Muscle layer of duodenum (tissue), 2 donors: ENCODE results near the gene NCAPD2.

Source experiments
- H3K27ac ChIP-seq: one replicate; pipeline ENCODE4 v1.7.0; 2013; ENCODE audit warnings: mild to moderate bottlenecking, low read length
- H3K27me3 ChIP-seq: one replicate; pipeline ENCODE4 v1.7.0; 2013; ENCODE audit warnings: low read depth, mild to moderate bottlenecking, control low read depth, low read length
- H3K36me3 ChIP-seq, 2 donors: one replicate each; pipeline ENCODE4 v1.7.0; 2013; ENCODE audit warnings: low read length in 2 of 2, control low read depth in 1 of 2, mild to moderate bottlenecking in 1 of 2; ENCODE audit not compliant: insufficient read depth in 2 of 2, control insufficient read depth in 1 of 2
- H3K4me1 ChIP-seq, 2 donors: one replicate each; pipeline ENCODE4 v1.7.0; 2013; ENCODE audit warnings: low read length in 2 of 2, mild to moderate bottlenecking in 2 of 2, control low read depth in 1 of 2, moderate library complexity in 1 of 2; ENCODE audit not compliant: insufficient read depth in 2 of 2, control insufficient read depth in 1 of 2
- H3K4me3 ChIP-seq, 2 donors: one replicate each; pipeline ENCODE4 v1.7.0; 2013; ENCODE audit warnings: low read length in 2 of 2, low read depth in 1 of 2, mild to moderate bottlenecking in 1 of 2
- H3K9me3 ChIP-seq, 2 donors: one replicate each; pipeline ENCODE4 v1.7.0; 2013; ENCODE audit warnings: low read length in 2 of 2, control low read depth in 1 of 2, mild to moderate bottlenecking in 1 of 2; ENCODE audit not compliant: control insufficient read depth in 1 of 2
- donor health status: healthy.

The NCAPD2 gene

DNA sequence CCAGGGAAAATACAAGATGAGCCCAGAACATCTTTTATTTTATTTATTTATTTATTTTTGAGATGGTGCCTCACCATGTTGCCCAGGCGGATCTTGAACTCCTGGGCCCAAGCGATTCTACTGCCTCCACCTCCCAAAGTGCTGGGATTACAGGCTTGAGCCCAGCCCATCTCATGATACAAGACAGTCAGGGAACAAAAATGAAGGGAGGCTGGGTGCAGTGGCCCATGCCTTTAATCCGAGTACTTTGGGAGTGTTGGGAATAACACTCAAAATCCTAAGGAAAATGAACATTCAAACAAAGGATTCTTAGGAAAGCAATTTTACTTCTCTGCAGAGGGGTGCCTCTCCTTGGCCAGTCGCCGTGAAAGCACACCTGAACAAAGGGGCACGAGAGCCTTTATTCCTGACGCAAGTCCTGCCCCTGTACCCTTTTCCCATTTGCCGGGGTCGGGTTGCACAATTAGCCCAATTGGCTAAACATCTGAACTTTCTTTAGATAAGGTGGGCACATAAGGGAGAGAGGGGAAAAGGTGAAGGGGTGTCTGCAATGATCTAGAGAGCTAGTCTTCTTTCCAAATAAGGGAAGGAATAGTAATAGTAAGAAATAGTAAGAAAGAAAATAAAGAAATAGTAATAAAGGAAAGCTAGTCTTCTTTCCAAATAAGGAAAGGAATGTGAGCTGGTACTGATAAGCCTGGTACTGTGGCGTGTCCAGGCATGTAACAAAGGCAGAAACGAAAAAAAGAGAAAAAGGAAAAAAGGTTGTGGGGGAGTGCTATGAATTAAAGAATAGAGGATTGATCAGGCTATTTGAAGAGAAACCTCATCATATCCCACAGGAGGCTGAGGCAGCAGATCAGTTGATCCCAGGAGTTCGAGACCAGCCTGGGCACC, 13.4 kb downstream of the NCAPD2 start:
- H3K27me3 ChIP-seq: no peaks in the 10 kb centered on the region
- no peaks in the 10 kb centered on the region for H3K4me1 ChIP-seq
- no peaks in the 10 kb centered on the region for H3K9me3 ChIP-seq
- no peak overlapping the region for H3K4me3 ChIP-seq
- H3K36me3 ChIP-seq: peaks cover 9 to 25% of the 10 kb centered on the region in 2 donors
- H3K27ac ChIP-seq: no peak overlapping the region

DNA sequence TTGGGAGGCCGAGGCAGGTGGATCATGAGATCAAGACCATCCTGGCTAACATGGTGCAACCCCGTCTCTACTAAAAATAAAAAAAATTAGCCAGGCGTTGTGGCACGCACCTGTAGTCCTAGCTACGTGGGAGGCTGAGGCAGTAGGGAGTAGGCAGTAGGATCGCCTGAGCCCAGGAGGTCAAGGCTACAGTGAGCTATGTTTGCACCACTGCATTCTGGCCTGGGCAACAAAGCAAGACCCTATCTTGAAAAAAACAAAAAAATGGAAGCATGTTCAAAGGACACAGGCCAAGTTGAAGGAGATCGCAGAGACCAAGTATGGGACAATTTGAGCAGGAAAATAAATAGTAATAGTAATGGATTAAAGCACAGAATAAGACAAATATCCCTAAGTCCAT, 14.2 kb downstream of the NCAPD2 start:
- Histone ChIP-seq H3K27me3 (no peaks in the 10 kb centered on the region), H3K9me3 (no peaks in the 10 kb centered on the region), H3K36me3 (peaks cover 15 to 31% of the 10 kb centered on the region in 2 donors), H3K4me3 (no peak overlapping the region), H3K4me1 (no peaks in the 10 kb centered on the region), H3K27ac (no peak overlapping the region)

DNA sequence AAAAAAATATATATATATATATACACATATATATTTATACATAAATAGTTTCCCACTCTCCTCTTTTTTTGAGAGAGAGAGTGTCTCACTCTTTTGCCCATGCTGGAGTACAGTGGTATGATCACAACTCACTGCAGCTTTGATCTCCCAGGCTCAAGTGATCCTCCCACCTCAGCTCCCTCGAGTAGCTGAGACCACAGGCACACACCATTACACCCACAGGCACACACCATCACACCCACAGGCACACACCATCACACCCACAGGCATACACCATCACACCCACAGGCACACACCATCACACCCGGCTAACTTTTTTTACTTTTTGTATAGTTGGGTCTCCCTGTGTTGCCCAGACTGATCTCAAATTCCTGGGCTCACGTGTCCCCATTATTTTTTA, 26.3 kb downstream of the NCAPD2 start:
- peaks cover 60 to 72% of the 10 kb centered on the region in 2 donors for H3K36me3 ChIP-seq
- H3K4me1 ChIP-seq: no peaks in the 10 kb centered on the region
- H3K4me3 ChIP-seq: no peak overlapping the region
- no peaks in the 10 kb centered on the region for H3K27me3 ChIP-seq
- no peaks in the 10 kb centered on the region for H3K9me3 ChIP-seq
- no peak overlapping the region for H3K27ac ChIP-seq

DNA sequence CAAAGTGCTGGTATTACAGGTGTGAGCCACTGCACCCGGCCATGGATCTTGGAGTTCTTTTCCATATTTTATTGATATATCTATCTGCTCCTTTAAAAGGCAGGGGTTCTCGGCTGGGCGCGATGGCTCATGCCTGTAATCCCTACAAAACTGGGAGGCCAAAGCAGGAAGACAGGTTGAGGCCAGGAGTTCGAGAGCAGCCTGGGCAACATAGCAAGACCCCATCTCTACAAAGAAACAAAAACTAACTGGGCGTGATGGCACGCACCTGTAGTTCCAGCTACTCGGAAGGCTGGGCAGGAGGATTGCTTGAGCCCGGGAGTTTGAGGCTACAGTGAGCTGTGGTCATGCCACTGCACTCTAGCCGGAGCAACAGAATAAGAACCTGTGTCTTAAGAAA, 28.3 kb downstream of the NCAPD2 start:
- H3K27ac ChIP-seq: no peak overlapping the region
- H3K4me1 ChIP-seq: no peaks in the 10 kb centered on the region
- H3K27me3 ChIP-seq: no peaks in the 10 kb centered on the region
- H3K9me3 ChIP-seq: no peaks in the 10 kb centered on the region
- H3K4me3 ChIP-seq: no peak overlapping the region
- peaks cover 64 to 78% of the 10 kb centered on the region in 2 donors for H3K36me3 ChIP-seq

DNA sequence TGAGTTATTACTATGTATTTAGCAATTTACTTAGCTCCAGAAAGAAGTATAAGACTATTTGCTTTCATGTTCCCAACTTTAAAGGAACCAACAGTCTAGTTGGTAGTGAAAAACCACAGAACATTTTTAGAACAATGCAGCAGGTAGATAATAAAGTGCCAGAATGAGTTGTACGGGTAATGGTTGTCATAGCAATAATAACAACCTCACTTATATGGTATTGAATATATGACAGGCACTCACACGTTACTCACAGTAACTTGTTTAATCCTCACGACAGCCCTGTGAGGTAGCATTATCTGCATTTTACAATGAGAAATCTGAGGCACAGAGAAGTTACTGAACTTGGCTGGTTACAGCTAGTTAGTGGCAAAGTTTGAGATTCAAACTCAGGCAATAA, 29.8 kb downstream of the NCAPD2 start:
- H3K36me3 ChIP-seq: peaks cover 68 to 85% of the 10 kb centered on the region in 2 donors

DNA sequence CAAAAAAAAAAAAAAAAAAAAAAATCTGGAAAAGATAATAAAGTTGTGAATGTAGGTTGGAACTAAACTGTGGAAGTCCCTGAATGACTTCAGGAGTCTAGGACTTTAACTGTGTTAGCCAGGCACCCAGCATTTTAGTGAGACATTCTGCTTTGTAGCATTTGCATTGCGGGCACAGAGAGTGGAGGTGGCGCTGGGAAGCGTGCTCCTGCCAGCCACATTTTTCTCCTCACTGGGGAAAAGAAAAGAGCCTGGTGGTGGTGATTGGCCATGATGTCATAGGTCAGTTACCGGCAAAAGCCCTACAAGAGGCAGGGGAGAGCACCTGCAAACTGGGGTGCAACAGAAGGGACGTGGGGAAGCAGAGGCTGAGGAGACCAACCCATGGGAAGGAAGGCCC, 30.7 kb downstream of the NCAPD2 start:
- Histone ChIP-seq H3K36me3 (peaks cover 64 to 88% of the 10 kb centered on the region in 2 donors), H3K4me1 (no peaks in the 10 kb centered on the region), H3K4me3 (no peak overlapping the region), H3K9me3 (no peaks in the 10 kb centered on the region), H3K27me3 (no peaks in the 10 kb centered on the region), H3K27ac (no peak overlapping the region)

More for the DNA sequence above, 29.8 kb downstream of the NCAPD2 start:
- Histone ChIP-seq H3K27me3 (no peaks in the 10 kb centered on the region), H3K4me1 (no peaks in the 10 kb centered on the region), H3K4me3 (no peak overlapping the region), H3K27ac (no peak overlapping the region), H3K9me3 (no peaks in the 10 kb centered on the region)

DNA sequence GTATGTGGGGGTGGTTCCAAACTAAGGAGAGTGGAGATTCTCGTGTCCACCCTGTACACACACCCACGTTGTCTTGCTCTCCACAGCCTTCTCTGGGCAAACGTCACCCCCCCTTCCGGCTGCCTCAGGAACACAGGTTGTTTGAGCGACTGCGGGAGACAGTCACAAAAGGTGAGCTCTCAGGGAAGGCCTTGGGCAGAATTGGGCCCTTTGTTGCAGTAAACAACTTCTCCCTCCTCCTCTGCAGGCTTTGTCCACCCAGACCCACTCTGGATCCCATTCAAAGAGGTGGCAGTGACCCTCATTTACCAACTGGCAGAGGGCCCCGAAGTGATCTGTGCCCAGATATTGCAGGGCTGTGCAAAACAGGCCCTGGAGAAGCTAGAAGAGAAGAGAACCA, 32.3 kb downstream of the NCAPD2 start:
- H3K36me3 ChIP-seq: peaks cover 67 to 92% of the 10 kb centered on the region in 2 donors

DNA sequence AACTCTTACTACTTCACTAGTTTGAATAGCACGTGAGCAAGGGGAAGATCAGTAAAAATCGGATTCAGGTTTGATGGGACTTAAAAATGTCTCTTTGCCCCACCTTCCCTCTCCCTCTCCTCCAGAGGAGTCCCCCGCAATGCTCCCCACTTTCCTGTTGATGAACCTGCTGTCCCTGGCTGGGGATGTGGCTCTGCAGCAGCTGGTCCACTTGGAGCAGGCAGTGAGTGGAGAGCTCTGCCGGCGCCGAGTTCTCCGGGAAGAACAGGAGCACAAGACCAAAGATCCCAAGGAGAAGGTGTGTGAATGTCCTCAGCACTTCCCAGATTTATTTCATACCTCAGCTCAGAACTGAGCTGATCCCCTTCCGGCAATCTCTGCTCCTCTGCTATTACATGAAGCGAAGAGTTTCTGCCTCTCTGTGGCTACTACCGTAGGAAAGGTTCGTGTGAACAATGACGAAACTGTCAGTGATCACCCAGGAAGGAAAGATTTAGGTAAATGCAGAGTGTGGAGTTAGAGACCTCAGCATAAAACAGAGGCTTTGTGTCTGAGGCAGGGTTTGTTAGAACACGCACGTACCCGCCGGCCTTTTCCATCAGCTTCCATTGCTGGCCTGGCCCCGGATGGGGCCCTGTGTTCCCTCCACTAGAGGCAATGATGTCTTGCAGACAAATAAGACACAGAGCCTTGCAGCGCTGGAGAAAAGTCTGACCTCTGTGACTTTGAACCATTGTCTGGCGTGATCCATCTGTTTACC, 33.0 kb downstream of the NCAPD2 start:
- H3K27me3 ChIP-seq: no peaks in the 10 kb centered on the region
- no peak overlapping the region for H3K4me3 ChIP-seq
- H3K27ac ChIP-seq: no peak overlapping the region
- H3K4me1 ChIP-seq: peaks cover 1 to 2% of the 10 kb centered on the region in 2 donors
- no peaks in the 10 kb centered on the region for H3K9me3 ChIP-seq
- peaks cover 59 to 85% of the 10 kb centered on the region in 2 donors for H3K36me3 ChIP-seq

More for the DNA sequence above, 32.3 kb downstream of the NCAPD2 start:
- Histone ChIP-seq H3K4me1 (no peaks in the 10 kb centered on the region), H3K9me3 (no peaks in the 10 kb centered on the region), H3K27ac (no peak overlapping the region), H3K27me3 (no peaks in the 10 kb centered on the region), H3K4me3 (no peak overlapping the region)

DNA sequence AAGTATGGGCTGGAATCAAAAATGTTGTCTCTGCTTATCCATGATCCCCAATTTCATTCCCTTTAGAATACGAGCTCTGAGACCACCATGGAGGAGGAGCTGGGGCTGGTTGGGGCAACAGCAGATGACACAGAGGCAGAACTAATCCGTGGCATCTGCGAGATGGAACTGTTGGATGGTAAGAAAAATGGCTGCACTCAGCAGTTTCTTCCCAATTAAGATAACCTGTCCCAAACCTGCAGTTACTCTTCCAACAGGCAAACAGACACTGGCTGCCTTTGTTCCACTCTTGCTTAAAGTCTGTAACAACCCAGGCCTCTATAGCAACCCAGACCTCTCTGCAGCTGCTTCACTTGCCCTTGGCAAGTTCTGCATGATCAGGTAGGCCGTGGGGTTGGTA, 33.8 kb downstream of the NCAPD2 start:
- Histone ChIP-seq H3K27me3 (no peaks in the 10 kb centered on the region), H3K4me1 (peaks cover 6 to 10% of the 10 kb centered on the region in 2 donors), H3K27ac (no peak overlapping the region), H3K4me3 (no peak overlapping the region), H3K36me3 (peaks cover 52 to 77% of the 10 kb centered on the region in 2 donors), H3K9me3 (no peaks in the 10 kb centered on the region)

DNA sequence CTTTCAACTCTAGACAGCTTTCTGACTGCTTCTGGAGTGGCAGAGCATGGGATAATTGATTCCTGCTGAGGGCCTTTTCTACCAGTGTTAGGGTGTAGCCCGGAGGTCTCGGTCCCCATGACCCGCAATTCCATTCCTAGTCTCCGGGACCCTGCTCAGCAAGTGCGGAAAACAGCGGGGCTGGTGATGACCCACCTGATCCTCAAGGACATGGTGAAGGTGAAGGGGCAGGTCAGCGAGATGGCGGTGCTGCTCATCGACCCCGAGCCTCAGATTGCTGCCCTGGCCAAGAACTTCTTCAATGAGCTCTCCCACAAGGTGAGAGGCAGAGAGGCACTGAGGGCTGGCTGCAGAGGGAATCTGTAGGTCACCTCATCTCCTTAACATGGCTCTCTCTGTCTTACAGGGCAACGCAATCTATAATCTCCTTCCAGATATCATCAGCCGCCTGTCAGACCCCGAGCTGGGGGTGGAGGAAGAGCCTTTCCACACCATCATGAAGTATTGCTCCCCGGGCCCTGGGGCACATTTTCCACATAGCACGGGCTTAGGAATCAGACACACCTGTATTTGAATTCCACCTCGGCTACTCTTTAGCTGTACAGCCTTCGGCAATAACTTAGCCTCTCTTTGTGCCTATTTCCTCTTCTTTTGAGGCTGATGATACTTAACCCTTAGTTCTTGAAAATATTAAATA, 34.8 kb downstream of the NCAPD2 start:
- H3K27ac ChIP-seq: no peak overlapping the region
- H3K36me3 ChIP-seq: peaks cover 47 to 67% of the 10 kb centered on the region in 2 donors
- no peaks in the 10 kb centered on the region for H3K27me3 ChIP-seq
- H3K9me3 ChIP-seq: no peaks in the 10 kb centered on the region
- peaks cover 6 to 18% of the 10 kb centered on the region in 2 donors for H3K4me1 ChIP-seq
- no peak overlapping the region for H3K4me3 ChIP-seq

DNA sequence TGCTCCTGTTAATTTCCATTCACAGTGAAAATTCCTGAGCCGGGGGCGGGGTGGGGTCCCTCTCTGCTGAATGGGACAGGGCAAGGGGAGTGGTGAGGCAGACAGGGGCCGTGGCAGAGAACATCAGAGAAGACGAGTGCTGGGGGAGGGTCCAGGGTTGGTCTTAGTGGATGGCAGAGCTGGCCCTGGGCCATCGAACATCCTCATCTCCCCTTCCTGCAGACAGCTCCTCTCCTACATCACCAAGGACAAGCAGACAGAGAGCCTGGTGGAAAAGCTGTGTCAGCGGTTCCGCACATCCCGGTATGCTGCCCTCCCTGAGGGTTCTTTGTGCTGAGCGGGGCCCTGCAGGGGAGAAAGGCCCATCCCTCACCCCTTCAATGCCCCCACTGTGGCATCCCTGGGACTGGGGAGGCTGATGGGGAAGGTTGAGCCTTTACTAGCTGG, 35.4 kb downstream of the NCAPD2 start:
- Histone ChIP-seq H3K4me3 (no peak overlapping the region), H3K27ac (no peak overlapping the region), H3K9me3 (no peaks in the 10 kb centered on the region), H3K27me3 (no peaks in the 10 kb centered on the region), H3K36me3 (peaks cover 44 to 66% of the 10 kb centered on the region in 2 donors), H3K4me1 (peaks cover 6 to 18% of the 10 kb centered on the region in 2 donors)
